ENCODE results near the gene CRY2. TPM values are rescaled to one million over a fixed set of nuclear protein-coding genes. Genes with fewer than 3 reads are reported as not detected.
A peak's percentile ranks its signal among the peaks of the same experiment; 100 is the strongest.
"Not testable (repeated sequence)": the region's sequence is repeated elsewhere in the genome, so short reads cannot be mapped to it uniquely, and the experiment has no call there.

The CRY2 gene
- total RNA-seq, 1 donor from 2014 or later, result 9.2 TPM

- no peak for DNase-seq (ENCODE audit: low read depth)
- peak overlapping the region; percentile 61 for H3K4me3 ChIP-seq (ENCODE audit: low read depth, low read length)
- TF ChIP-seq CTCF (conservative IDR thresholded peaks at IDR 0.05; ENCODE audit: low read depth, low read length), result no peak
These were observed 52.3 kb downstream of the CRY2 start for GRCh38 chr11:45899448-45900174.

DNA sequence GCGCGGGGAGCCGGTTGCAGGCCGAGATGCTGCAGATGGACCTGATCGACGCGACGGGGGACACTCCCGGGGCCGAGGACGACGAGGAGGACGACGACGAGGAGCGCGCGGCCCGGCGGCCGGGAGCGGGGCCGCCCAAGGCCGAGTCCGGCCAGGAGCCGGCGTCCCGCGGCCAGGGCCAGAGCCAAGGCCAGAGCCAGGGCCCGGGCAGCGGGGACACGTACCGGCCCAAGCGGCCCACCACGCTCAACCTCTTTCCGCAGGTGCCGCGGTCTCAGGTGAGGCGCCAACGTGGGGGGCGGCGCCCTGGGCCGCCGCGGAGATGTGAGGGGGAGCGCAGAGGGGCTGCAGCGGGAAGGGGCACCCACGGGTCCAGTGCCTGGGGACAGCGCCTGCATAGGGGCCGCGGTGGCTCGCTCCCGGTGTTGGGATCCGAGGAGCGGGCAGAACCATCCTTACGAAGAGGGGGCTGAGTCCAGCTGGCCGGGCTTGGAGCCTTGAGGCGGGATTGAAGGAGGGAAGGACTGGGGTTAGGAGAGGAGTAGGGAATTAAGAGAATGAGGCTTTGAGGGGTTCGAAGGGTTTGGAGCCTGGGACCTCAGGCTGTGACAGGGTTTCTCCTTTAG lies 53.0 kb downstream of the CRY2 start:
- H3K4me3 ChIP-seq (ENCODE audit: low read depth, low read length), result peak overlapping the region; percentile 61
- DNase-seq (ENCODE audit: low read depth), result not testable (repeated sequence)

DNA sequence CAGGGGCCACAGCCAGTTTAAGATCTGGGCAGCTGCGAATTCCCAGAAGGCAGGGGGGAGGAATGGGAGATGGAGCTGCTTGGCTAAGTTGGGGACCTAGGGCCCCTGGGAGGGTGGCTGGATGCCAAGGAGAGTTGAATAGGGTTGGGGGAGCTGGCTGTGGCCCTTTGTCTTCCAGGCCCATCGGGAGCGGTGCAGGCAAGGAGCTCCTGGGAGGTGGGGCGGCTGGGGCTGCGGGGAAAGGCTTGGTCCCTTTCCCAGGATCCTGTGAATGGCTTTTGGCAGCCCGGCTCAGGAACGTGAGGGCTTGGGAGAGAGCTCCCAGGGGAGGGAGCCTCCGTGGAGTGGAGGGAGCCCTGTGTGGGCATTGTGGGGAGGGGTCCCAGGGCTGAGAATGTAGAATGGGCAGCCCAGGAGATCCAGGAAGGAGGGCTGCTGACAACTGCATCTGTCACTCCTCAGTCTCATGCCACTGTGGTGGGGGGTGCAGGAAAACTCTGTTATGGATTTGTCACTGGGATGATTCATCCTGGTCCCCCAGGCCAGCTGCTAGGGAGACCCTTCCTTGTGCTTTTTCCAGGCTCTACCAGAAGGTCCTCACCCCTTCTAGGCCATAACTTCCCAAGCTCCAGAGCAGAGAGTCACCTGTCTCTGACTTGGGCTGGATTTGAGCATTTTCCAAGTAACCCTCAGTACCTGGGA lies 53.8 kb downstream of the CRY2 start:
- TF ChIP-seq CTCF (conservative IDR thresholded peaks at IDR 0.05; ENCODE audit: low read depth, low read length), result no peak
- H3K4me3 ChIP-seq (ENCODE audit: low read depth, low read length), result peak overlapping the region; percentile 61
- DNase-seq (ENCODE audit: low read depth), result no peak

DNA sequence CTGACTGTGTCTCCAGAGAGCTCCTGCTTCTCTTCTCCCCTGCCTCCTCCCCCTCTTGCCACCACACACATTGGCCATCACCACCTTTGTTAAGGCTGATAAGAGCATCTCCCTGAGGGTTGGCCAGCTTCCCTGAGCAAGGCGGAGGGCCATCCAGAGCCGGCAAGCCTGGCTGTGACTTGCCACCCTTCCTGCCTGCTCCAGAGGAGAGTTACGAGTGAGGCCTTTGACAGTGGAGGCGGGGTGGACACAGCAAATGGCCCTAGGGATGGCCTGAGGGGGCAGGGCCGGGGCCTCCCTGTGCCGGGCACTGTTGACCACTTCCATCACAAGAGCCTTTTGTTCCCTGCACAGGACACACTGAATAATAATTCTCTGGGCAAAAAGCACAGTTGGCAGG lies 54.4 kb downstream of the CRY2 start:
- no peak for TF ChIP-seq CTCF (conservative IDR thresholded peaks at IDR 0.05; ENCODE audit: low read depth, low read length)
- no peak for DNase-seq (ENCODE audit: low read depth)
- no peak overlapping the region for H3K4me3 ChIP-seq (ENCODE audit: low read depth, low read length)

- H3K4me3 ChIP-seq (ENCODE audit: low read depth, low read length), result no peak overlapping the region
- no peak for TF ChIP-seq CTCF (conservative IDR thresholded peaks at IDR 0.05; ENCODE audit: low read depth, low read length)
- no peak for DNase-seq (ENCODE audit: low read depth)
These were observed 55.4 kb downstream of the CRY2 start for GRCh38 chr11:45902452-45903380.

GRCh38 chr11:45904309-45904915 lies 57.1 kb downstream of the CRY2 start:
- H3K4me3 ChIP-seq (ENCODE audit: low read depth, low read length), result no peak overlapping the region
- TF ChIP-seq CTCF (conservative IDR thresholded peaks at IDR 0.05; ENCODE audit: low read depth, low read length), result no peak
- DNase-seq (ENCODE audit: low read depth), result no peak
